ENCODE measurements around the gene PDYN. TPM values are rescaled to one million over a fixed set of nuclear protein-coding genes. Genes with fewer than 3 reads are reported as not detected.

PDYN gene
- total RNA-seq, 1 donor from 2014 or later: not detected

DNA sequence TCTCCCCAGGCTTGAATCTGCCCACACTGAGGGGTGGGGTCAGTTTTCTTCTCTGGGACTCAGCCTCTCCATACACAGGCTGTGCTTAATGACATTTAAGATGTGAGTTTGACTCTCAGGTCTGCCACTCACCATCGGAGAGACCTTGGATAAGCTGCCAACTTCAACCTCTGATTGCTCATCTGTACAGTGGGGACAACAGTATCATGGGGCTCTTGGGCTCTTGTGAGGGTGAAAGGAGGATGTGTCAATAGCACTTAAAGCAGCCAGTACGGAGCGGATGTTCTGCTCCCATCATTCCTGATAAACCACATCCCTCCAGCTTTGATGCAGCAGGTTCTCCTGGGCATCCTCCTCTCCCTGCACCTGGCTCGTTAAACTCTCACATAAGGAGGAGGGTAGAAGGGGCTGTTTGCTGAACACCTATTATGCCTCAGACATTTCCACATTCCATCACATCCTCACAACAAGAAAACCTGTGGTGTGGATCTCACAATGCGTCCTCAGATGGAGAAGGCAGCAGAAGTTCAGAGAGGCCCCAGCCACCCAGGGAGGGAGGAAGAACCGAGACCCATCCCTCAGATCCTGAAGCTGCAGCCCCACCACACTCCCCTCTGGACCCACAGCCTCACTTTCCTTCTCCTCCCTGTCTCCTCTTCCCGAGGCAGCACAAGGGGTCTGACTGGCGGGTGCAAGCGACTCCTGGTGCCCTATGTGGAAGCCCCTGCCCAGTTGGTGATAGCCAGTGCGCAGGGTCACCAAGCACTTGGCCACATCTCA lies 1.9 kb upstream of the PDYN start:
- no peak for DNase-seq (ENCODE audit: extremely low read depth, low read depth, low spot score)

GRCh38 chr20:1994627-1995026 lies 769 bp upstream of the PDYN start:
- no peak for DNase-seq (ENCODE audit: extremely low read depth, low read depth, low spot score)

DNA sequence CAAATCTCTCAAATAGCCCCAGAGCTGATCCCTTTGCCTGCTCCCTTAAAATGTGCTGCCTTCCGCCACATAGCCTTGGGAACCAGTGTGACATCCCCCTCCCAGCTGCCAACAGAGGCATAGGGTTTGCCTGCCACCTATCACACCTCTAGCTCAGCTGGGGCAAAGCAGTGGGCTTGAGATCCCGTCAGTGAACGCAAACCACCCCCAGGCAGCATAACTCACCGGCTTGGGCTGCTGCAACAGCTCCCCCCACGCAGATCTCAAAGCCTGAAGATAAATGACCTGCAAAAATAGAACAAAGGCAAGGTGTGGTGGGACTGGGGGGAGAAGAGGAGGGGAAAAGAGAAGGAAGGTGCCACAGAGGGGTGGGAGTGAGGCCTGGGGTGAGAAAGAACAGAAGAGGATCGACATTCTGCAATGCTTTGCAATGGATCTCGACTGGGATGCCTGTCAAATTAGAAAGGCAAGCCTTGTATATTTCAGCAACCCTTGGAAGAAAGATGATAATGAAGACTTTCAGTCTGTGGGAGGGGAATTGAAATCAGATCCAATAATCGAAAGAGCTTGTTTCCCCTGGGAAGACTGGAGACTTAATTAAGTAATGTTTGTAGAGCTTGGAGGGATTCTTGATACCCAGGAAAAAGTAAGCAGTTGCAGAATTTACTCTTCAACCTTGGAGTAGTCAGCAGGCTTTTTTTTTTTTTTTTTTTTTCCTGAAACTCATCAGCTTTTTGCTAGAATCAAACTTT lies 1.3 kb downstream of the PDYN start:
- DNase-seq (ENCODE audit: extremely low read depth, low read depth, low spot score): no peak

GRCh38 chr20:1987826-1988225 lies 6.0 kb downstream of the PDYN start:
- no peak for DNase-seq (ENCODE audit: extremely low read depth, low read depth, low spot score)

DNA sequence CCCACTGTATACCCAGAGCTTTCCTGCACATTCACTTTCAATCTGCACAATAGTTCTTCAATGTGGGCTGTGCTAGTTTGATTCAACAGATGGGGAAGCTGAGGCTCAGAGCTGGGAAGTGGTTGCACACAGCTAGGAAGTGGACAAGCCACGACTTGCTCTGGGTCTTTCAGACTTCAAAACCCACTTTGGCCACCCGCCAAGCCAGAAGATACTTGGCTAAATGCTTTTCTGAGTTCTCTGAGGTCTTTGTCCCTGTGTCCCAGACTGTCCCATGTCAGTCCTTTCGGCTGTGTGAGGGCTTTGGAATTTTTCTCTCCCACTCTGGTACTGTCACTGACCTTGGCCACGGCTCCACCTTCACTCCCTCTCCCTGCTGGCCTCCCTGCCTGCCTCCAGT lies 10.6 kb downstream of the PDYN start:
- DNase-seq (ENCODE audit: extremely low read depth, low read depth, low spot score): no peak

- no peak for DNase-seq (ENCODE audit: extremely low read depth, low read depth, low spot score)
These were observed 11.2 kb downstream of the PDYN start for GRCh38 chr20:1982686-1983085.

- DNase-seq (ENCODE audit: extremely low read depth, low read depth, low spot score): no peak
These were observed 14.6 kb downstream of the PDYN start for GRCh38 chr20:1979106-1979778.

DNA sequence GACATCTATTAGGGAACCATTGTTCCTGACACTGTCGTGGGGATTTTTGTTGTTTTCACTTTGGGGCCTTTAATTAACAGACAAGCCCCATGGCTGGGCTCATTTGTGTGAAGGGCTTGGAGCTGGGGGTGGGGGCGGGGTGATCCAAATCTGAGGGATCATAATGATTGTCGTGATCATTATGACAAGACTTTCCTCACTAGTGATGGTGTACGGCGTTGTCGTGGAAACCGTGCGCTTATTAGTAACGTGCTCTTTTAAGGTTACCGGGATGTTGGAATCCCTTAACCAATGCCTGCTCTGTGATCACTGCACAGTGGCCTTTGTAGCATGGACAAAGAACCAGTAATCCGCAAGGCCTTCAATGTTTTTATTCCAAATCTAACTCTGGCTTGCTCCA lies 18.6 kb downstream of the PDYN start:
- no peak for DNase-seq (ENCODE audit: extremely low read depth, low read depth, low spot score)

GRCh38 chr20:1973601-1974440 lies 20.0 kb downstream of the PDYN start:
- no peak for DNase-seq (ENCODE audit: extremely low read depth, low read depth, low spot score)

GRCh38 chr20:1971893-1972586 lies 21.8 kb downstream of the PDYN start:
- DNase-seq (ENCODE audit: extremely low read depth, low read depth, low spot score): no peak

GRCh38 chr20:1968964-1969363 lies 24.9 kb downstream of the PDYN start:
- no peak for DNase-seq (ENCODE audit: extremely low read depth, low read depth, low spot score)

DNA sequence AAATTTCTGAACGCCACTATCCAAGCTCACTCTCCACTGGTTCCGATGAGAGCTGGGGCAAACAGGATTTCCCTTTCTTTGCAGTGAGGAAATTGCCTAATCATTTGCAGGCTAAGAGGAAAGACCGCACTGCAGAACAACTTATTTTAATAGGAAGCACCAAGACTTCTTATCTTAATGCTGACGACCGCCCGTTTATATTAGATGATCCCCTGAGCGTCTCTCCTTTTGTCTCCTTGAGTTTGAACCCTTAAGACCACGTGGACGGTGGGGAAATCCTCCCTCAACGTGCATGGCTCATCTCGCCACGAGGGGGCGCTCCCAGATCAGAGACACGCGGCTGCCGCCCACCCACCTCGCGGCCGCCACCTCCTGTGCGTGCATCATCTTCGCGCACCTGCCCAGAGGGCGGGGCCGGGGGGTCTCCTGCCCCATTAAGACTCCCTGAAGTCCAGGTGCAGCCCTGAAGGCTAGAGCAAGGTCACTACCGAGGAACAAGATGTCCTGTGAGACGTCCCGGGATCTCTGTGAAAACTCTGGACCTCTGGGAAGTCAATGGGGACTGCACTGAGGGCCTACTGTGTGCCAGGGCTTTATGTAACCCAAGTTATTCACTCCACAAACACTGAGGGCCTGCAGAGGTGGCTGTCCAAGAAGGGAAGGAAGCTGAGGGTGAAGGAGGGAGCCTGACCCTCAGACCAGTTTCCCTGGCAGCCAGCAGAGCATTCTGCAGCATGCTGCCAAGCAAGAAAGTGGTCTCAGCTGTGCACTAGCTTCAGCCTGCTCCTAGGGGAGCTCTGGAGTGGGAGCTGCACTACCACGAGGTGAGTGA lies 28.1 kb downstream of the PDYN start:
- DNase-seq (ENCODE audit: extremely low read depth, low read depth, low spot score): no peak

- no peak for DNase-seq (ENCODE audit: extremely low read depth, low read depth, low spot score)
These were observed 29.0 kb downstream of the PDYN start for GRCh38 chr20:1964659-1965405.

DNA sequence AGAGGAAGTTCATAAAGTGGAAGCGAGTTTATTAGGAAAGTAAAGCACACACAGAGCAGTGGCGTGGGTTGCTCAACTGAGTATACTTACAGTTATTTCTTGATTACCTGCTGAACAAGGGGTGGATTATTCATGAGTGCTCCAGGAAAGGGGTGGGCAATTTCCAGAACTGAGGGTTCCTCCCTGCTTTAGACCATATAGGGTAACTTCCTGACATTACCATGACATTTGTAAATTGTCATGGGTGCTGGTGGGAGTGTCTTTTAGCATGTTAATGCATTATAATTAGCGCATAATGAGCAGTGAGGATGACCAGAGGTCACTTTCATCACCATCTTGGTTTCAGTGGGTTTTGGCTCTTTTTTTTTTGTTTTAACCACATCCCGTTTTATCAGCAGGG lies 29.8 kb downstream of the PDYN start:
- DNase-seq (ENCODE audit: extremely low read depth, low read depth, low spot score): no peak

- no peak for DNase-seq (ENCODE audit: extremely low read depth, low read depth, low spot score)
These were observed 32.5 kb downstream of the PDYN start for GRCh38 chr20:1961374-1961773.

DNA sequence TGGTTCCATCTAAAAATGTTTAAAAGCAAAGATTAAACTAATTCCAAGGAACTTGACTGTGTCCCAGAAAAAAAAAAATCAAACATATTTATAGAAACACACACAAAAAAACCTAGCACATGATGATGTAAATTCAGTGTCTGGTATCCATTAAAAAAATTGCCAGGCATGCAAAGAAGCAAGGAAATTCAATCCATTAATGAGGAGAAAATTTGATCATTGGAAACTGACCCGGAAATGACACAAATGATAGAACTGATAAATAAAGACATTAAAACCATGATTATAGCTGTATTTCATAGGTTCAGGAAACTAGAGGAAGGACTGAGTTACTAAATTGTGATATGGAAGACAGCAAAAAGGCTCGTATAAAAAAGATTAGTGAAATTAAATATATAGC lies 34.7 kb downstream of the PDYN start:
- DNase-seq (ENCODE audit: extremely low read depth, low read depth, low spot score): no peak

GRCh38 chr20:1958426-1958825 lies 35.4 kb downstream of the PDYN start:
- no peak for DNase-seq (ENCODE audit: extremely low read depth, low read depth, low spot score)

GRCh38 chr20:1955217-1955616 lies 38.6 kb downstream of the PDYN start:
- no peak for DNase-seq (ENCODE audit: extremely low read depth, low read depth, low spot score)

DNA sequence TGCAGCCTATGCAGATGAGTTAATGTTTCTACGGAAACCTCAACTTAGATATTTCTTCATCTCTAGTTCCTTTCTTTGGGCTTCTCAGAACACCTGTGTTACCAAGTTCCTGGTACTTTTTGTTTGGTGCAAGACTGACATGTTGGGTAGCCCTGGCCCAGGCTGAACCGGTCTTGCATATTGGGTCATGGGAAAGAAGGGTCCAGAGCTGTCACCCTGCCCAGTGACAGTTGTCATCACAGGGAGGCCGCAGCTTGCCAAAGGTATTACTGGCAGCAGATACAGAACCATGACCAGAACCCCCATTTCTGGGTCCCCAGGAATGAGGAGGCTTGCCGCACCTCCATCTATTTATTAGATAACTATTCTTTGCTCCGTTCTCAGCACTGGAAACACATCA lies 40.2 kb downstream of the PDYN start:
- DNase-seq (ENCODE audit: extremely low read depth, low read depth, low spot score): no peak

All from glomerular endothelial cell (primary cell).